NCI-H2171 (cell line): Measurements from ENCODE around the gene RFXAP.
A peak's percentile ranks its signal among the peaks of the same experiment; 100 is the strongest.
"Not testable (repeated sequence)": the region's sequence is repeated elsewhere in the genome, so short reads cannot be mapped to it uniquely, and the experiment has no call there.

Source experiments
- DNase-seq: peaks from one replicate; lab custom pipeline; 2025; lab: John Stamatoyannopoulos, UW

Gene RFXAP

GRCh38 chr13:36818804-36819738 lies at the start of gene RFXAP:
Gene RFXAP, plus strand, starts transcription at chr13:36819222. Its CDS starts 136 bp downstream, at chr13:36819358.
- DNase-seq, result peak; percentile 60

- DNase-seq, result no peak
Measured at GRCh38 chr13:36769545-36769944, 49.5 kb upstream of the RFXAP start.

- DNase-seq, result no peak
Measured at GRCh38 chr13:36770741-36771140, 48.3 kb upstream of the RFXAP start.

GRCh38 chr13:36772853-36773252 lies 46.2 kb upstream of the RFXAP start:
- no peak for DNase-seq

- DNase-seq, result no peak
Measured at GRCh38 chr13:36774931-36775330, 44.1 kb upstream of the RFXAP start.

GRCh38 chr13:36776175-36776574 lies 42.8 kb upstream of the RFXAP start:
- DNase-seq, result no peak

- no peak for DNase-seq
Measured at GRCh38 chr13:36778083-36778671, 40.8 kb upstream of the RFXAP start.

GRCh38 chr13:36783890-36784289 lies 35.1 kb upstream of the RFXAP start:
- DNase-seq, result no peak

GRCh38 chr13:36786175-36786574 lies 32.8 kb upstream of the RFXAP start:
- not testable (repeated sequence) for DNase-seq

- no peak for DNase-seq
Measured at GRCh38 chr13:36787181-36787580, 31.8 kb upstream of the RFXAP start.

GRCh38 chr13:36788276-36788675 lies 30.7 kb upstream of the RFXAP start:
- DNase-seq, result no peak

- DNase-seq, result no peak
Measured at GRCh38 chr13:36789061-36789460, 30.0 kb upstream of the RFXAP start.

- DNase-seq, result no peak
Measured at GRCh38 chr13:36789730-36790129, 29.3 kb upstream of the RFXAP start.

- DNase-seq, result no peak
Measured at GRCh38 chr13:36794706-36795105, 24.3 kb upstream of the RFXAP start.

GRCh38 chr13:36795463-36795862 lies 23.6 kb upstream of the RFXAP start:
- DNase-seq, result no peak

- DNase-seq, result no peak
Measured at GRCh38 chr13:36796052-36796451, 23.0 kb upstream of the RFXAP start.

- no peak for DNase-seq
Measured at GRCh38 chr13:36801035-36801434, 18.0 kb upstream of the RFXAP start.

- no peak for DNase-seq
Measured at GRCh38 chr13:36804588-36804987, 14.4 kb upstream of the RFXAP start.

GRCh38 chr13:36806102-36806501 lies 12.9 kb upstream of the RFXAP start:
- no peak for DNase-seq

GRCh38 chr13:36807616-36808015 lies 11.4 kb upstream of the RFXAP start:
- DNase-seq, result no peak

- no peak for DNase-seq
Measured at GRCh38 chr13:36813225-36813624, 5.8 kb upstream of the RFXAP start.

GRCh38 chr13:36814465-36814864 lies 4.6 kb upstream of the RFXAP start:
- DNase-seq, result no peak

GRCh38 chr13:36815062-36815461 lies 4.0 kb upstream of the RFXAP start:
- DNase-seq, result no peak
